ENCODE data around the gene TCF23.

The TCF23 gene

DNA sequence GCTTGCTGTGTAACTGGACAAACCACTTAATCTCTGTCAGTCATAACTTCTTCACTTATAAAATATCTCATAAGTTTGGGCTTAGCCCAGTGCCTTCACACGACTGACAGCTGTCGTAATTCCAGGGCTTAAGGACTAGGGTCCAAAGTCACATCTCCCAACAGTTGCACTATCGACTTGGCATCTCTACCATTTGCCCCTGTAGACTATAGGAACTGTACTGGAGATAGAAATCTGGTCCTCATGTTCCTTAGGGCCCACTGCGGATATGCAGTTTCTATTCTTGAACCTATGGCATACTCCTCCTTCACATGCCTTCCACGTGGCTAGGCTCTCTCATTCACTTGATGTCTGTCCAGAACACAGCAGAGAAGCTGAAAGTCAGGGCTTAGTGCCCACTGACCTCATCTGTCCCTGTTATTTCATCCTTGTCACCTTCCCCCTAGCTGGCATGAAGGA is 22.5 kb upstream of the TCF23 start:
- Histone ChIP-seq H3K4me1 (ENCODE audit: control insufficient read depth, insufficient read depth, low read length) (0 out of 2 replicates have a peak, but pooled peaks cover 3% of the 10 kb centered on the region), H3K27ac (ENCODE audit: extremely low read depth, low read depth, low read length) (no peak overlapping the region), H3K9me3 (ENCODE audit: control insufficient read depth, insufficient read depth, low read depth, low read length) (no peaks in the 10 kb centered on the region), H3K4me3 (ENCODE audit: low read depth, low read length) (no peak overlapping the region), H3K36me3 (ENCODE audit: control insufficient read depth in 2 of 2, insufficient read depth in 1 of 2, low read length in 2 of 2) (peaks cover 0 to 28% of the 10 kb centered on the region in 2 experiments; a peak in 2 of 3 replicates)
- ChIA-PET POLR2A (interaction anchor here (0.7 to 3.5 kb wide), 3 partner anchors 7 to 65 kb away, joined by 4 to 34 read pairs (median 7); partner anchors contain the start of gene PREB), CTCF (interaction anchor here (0.6 kb wide), 1 partner anchor 27 kb away, joined by 3 read pairs; no protein-coding TSS in a partner anchor)
- TF ChIP-seq, protein P1, sequence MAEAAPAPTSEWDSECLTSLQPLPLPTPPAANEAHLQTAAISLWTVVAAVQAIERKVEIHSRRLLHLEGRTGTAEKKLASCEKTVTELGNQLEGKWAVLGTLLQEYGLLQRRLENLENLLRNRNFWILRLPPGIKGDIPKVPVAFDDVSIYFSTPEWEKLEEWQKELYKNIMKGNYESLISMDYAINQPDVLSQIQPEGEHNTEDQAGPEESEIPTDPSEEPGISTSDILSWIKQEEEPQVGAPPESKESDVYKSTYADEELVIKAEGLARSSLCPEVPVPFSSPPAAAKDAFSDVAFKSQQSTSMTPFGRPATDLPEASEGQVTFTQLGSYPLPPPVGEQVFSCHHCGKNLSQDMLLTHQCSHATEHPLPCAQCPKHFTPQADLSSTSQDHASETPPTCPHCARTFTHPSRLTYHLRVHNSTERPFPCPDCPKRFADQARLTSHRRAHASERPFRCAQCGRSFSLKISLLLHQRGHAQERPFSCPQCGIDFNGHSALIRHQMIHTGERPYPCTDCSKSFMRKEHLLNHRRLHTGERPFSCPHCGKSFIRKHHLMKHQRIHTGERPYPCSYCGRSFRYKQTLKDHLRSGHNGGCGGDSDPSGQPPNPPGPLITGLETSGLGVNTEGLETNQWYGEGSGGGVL (tag by site-specific recombination; IDR thresholded peaks at IDR 0.05), result no peak
- TF ChIP-seq ZNF558 (tag by site-specific recombination; IDR thresholded peaks at IDR 0.05), result no peak
- TF ChIP-seq ZNF629 (tag by site-specific recombination; IDR thresholded peaks at IDR 0.05), result no peak
- no peak for TF ChIP-seq ZNF473 (tag by site-specific recombination; IDR thresholded peaks at IDR 0.05)
- TF ChIP-seq ZNF324 (tag by site-specific recombination; IDR thresholded peaks at IDR 0.05), result no peak
- no peak for TF ChIP-seq ZNF146 (tag by site-specific recombination; IDR thresholded peaks at IDR 0.05)
- no peak for TF ChIP-seq ZNF624 (tag by site-specific recombination; IDR thresholded peaks at IDR 0.05)
- no peak for TF ChIP-seq ZFP41 (tag by site-specific recombination; IDR thresholded peaks at IDR 0.05; ENCODE audit: borderline replicate concordance)
- TF ChIP-seq BCL11A (tag by site-specific recombination; IDR thresholded peaks at IDR 0.05; ENCODE audit: low read depth), result no peak
- TF ChIP-seq BCL11B (tag by site-specific recombination; IDR thresholded peaks at IDR 0.05; ENCODE audit: low read depth), result no peak
- no peak for TF ChIP-seq ZNF596 (tag by site-specific recombination; IDR thresholded peaks at IDR 0.05)
- TF ChIP-seq ZBTB6 (tag by site-specific recombination; IDR thresholded peaks at IDR 0.05), result no peak
- TF ChIP-seq, protein P2, sequence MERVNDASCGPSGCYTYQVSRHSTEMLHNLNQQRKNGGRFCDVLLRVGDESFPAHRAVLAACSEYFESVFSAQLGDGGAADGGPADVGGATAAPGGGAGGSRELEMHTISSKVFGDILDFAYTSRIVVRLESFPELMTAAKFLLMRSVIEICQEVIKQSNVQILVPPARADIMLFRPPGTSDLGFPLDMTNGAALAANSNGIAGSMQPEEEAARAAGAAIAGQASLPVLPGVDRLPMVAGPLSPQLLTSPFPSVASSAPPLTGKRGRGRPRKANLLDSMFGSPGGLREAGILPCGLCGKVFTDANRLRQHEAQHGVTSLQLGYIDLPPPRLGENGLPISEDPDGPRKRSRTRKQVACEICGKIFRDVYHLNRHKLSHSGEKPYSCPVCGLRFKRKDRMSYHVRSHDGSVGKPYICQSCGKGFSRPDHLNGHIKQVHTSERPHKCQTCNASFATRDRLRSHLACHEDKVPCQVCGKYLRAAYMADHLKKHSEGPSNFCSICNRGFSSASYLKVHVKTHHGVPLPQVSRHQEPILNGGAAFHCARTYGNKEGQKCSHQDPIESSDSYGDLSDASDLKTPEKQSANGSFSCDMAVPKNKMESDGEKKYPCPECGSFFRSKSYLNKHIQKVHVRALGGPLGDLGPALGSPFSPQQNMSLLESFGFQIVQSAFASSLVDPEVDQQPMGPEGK (tag by site-specific recombination; IDR thresholded peaks at IDR 0.05), result no peak
- TF ChIP-seq ZNF600 (tag by site-specific recombination; IDR thresholded peaks at IDR 0.05), result no peak
- TF ChIP-seq KLF17 (tag by site-specific recombination; IDR thresholded peaks at IDR 0.05), result no peak
- no peak for TF ChIP-seq KLF9 (tag by site-specific recombination; IDR thresholded peaks at IDR 0.05; ENCODE audit: low read depth)
- TF ChIP-seq ZFP37 (tag by site-specific recombination; IDR thresholded peaks at IDR 0.05), result no peak

DNA sequence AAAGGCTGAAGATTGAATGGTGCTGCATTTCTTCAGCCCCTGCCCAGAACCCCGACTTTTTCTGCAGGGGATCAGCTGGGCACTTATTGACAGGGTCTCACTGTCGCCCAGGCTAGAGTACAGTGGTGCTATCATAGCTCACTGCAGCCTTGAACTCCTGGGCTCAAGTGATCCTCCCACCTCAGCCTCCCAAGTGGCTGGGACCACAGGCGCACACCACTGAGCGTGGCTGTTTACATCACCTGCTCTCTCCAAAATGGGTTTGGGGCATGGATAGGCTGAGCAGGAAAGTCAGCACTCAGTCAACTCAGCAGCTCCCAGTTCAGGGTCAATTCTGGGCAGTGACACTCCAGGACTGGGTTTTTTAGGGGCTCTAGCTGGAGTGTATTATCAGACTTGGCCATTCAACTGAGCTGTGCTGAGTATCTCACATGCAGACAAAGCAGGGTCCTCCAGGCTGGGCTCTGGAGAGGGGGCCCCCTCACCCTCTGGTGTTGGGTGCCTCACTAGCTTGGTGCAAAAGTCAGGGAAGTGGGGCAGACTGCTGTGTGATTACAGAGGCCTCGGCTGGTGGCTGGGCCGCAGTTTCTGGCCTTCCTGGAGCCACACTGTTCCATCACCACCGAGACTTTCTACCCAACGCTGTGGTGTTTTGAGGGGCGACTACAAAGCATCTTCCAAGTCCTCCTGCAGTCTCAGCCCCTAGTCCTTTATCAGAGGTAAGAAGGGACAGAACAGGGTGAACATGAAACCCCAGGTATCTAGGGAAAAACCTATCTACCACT is 20.7 kb upstream of the TCF23 start:
- POLR2A ChIA-PET, result no interaction called here
- CTCF ChIA-PET, result no interaction called here
- Histone ChIP-seq H3K4me3 (ENCODE audit: low read depth, low read length) (no peak overlapping the region), H3K27ac (ENCODE audit: extremely low read depth, low read depth, low read length) (no peak overlapping the region), H3K9me3 (ENCODE audit: control insufficient read depth, insufficient read depth, low read depth, low read length) (no peaks in the 10 kb centered on the region), H3K36me3 (ENCODE audit: control insufficient read depth in 2 of 2, insufficient read depth in 1 of 2, low read length in 2 of 2) (peaks cover 4 to 46% of the 10 kb centered on the region in 2 experiments; a peak in 2 of 3 replicates), H3K4me1 (ENCODE audit: control insufficient read depth, insufficient read depth, low read length) (0 out of 2 replicates have a peak, but pooled peaks cover 3% of the 10 kb centered on the region)
- no peak for TF ChIP-seq PBX3 (CRISPR knock-in tag; IDR thresholded peaks at IDR 0.05)
- no peak for TF ChIP-seq ZNF157 (tag by site-specific recombination; IDR thresholded peaks at IDR 0.05)

All from HEK293 (cell line).